Measurements from ENCODE around the gene INPP5B. TPM values are rescaled to one million over a fixed set of nuclear protein-coding genes. Genes with fewer than 3 reads are reported as not detected.

INPP5B gene
- total RNA-seq, 2 donors from 2014 or later = 14.3 to 24.6 TPM

- no peaks in the 10 kb centered on the region for H3K36me3 ChIP-seq
- H3K9ac ChIP-seq (ENCODE audit: low read depth in 2 of 2, low read length in 2 of 2) = no peak overlapping the region
- no peaks in the 10 kb centered on the region for H3K9me3 ChIP-seq
- peaks cover 5% of the 10 kb centered on the region for H3K4me1 ChIP-seq
- H3K27me3 ChIP-seq = no peaks in the 10 kb centered on the region
- TF ChIP-seq CTCF (IDR thresholded peaks at IDR 0.05) = no peak
- H3K4me3 ChIP-seq = no peak overlapping the region
- DNase-seq = no peak
- intact Hi-C loops (cut with DNase I) = no loop called here
- H3K27ac ChIP-seq = no peak overlapping the region
These were observed 95.1 kb downstream of the INPP5B start for GRCh38 chr1:37851782-37852210.

- H3K27ac ChIP-seq = no peak overlapping the region
- H3K4me1 ChIP-seq = peaks cover 5% of the 10 kb centered on the region
- intact Hi-C loops (cut with DNase I) = no loop called here
- H3K36me3 ChIP-seq = no peaks in the 10 kb centered on the region
- no peak overlapping the region for H3K4me3 ChIP-seq
- H3K27me3 ChIP-seq = no peaks in the 10 kb centered on the region
- H3K9ac ChIP-seq (ENCODE audit: low read depth in 2 of 2, low read length in 2 of 2) = no peak overlapping the region
- no peak for TF ChIP-seq CTCF (IDR thresholded peaks at IDR 0.05)
- DNase-seq = no peak
- H3K9me3 ChIP-seq = no peaks in the 10 kb centered on the region
These were observed 95.6 kb downstream of the INPP5B start for GRCh38 chr1:37851262-37851661.

GRCh38 chr1:37850352-37850955, 96.4 kb downstream of the INPP5B start:
- TF ChIP-seq CTCF (IDR thresholded peaks at IDR 0.05) = no peak
- Histone ChIP-seq H3K36me3 (no peaks in the 10 kb centered on the region), H3K27me3 (no peaks in the 10 kb centered on the region), H3K9me3 (no peaks in the 10 kb centered on the region), H3K4me3 (no peak overlapping the region), H3K9ac (ENCODE audit: low read depth in 2 of 2, low read length in 2 of 2) (no peak overlapping the region), H3K27ac (no peak overlapping the region), H3K4me1 (peaks cover 5% of the 10 kb centered on the region)
- no peak for DNase-seq
- intact Hi-C loops (cut with DNase I) = no loop called here

GRCh38 chr1:37849480-37849879, 97.4 kb downstream of the INPP5B start:
- peaks cover 5% of the 10 kb centered on the region for H3K4me1 ChIP-seq

GRCh38 chr1:37846647-37847339, 100.1 kb downstream of the INPP5B start:
- Histone ChIP-seq H3K4me1 (peaks cover 5% of the 10 kb centered on the region), H3K27me3 (no peaks in the 10 kb centered on the region), H3K27ac (peak overlapping the region; percentile 71), H3K36me3 (no peaks in the 10 kb centered on the region), H3K9me3 (no peaks in the 10 kb centered on the region), H3K9ac (ENCODE audit: low read depth in 2 of 2, low read length in 2 of 2) (peak overlapping the region in 1 of 2 donors; percentile 55), H3K4me3 (no peak overlapping the region)
- no peak for TF ChIP-seq CTCF (IDR thresholded peaks at IDR 0.05)
- DNase-seq = peak; percentile 30
- intact Hi-C loops (cut with DNase I) = no loop called here

More at GRCh38 chr1:37849480-37849879, 97.4 kb downstream of the INPP5B start:
- Histone ChIP-seq H3K27me3 (no peaks in the 10 kb centered on the region), H3K36me3 (no peaks in the 10 kb centered on the region), H3K4me3 (no peak overlapping the region), H3K9ac (ENCODE audit: low read depth in 2 of 2, low read length in 2 of 2) (no peak overlapping the region), H3K27ac (no peak overlapping the region), H3K9me3 (no peaks in the 10 kb centered on the region)
- no peak for TF ChIP-seq CTCF (IDR thresholded peaks at IDR 0.05)
- intact Hi-C loops (cut with DNase I) = no loop called here
- DNase-seq = no peak
